PFSK-1 (cell line): ENCODE results near the gene RAB26.

Experiments
- FOXP2 ChIP-seq: optimal IDR thresholded peaks from 2 replicates; pipeline ENCODE3; 2011; ENCODE audit warnings: borderline replicate concordance, control low read depth, inconsistent platforms; ENCODE audit not compliant: insufficient read depth; ENCODE audit errors: extremely low read length, extremely low read depth
- POLR2AphosphoS5 ChIP-seq: IDR thresholded peaks from 2 replicates; pipeline ENCODE4 v1.6.1; 2012; ENCODE audit warnings: low read depth, mild to moderate bottlenecking, control low read depth, low read length, moderate library complexity
- SIN3A ChIP-seq: IDR thresholded peaks from 2 replicates; pipeline ENCODE4 v1.6.1; 2012; ENCODE audit warnings: mild to moderate bottlenecking, low read length, moderate library complexity, borderline replicate concordance; ENCODE audit not compliant: insufficient read depth
- TAF1 ChIP-seq: IDR thresholded peaks from 2 replicates; pipeline ENCODE4 v1.6.1; 2012; ENCODE audit warnings: low read length, control low read depth, borderline replicate concordance; ENCODE audit not compliant: insufficient read depth
- TF ChIP-seq, protein P1 (sequence below), 2 experiments: IDR thresholded peaks; 2 replicates each; pipeline versions ENCODE4 v1.6.1 to v1.8.0; 2011 to 2012; ENCODE audit warnings: low read depth in 2 of 2, low read length in 2 of 2, control low read depth in 1 of 2, inconsistent platforms in 1 of 2, mild to moderate bottlenecking in 1 of 2, moderate library complexity in 1 of 2; ENCODE audit not compliant: insufficient read depth in 1 of 2

Gene RAB26

DNA sequence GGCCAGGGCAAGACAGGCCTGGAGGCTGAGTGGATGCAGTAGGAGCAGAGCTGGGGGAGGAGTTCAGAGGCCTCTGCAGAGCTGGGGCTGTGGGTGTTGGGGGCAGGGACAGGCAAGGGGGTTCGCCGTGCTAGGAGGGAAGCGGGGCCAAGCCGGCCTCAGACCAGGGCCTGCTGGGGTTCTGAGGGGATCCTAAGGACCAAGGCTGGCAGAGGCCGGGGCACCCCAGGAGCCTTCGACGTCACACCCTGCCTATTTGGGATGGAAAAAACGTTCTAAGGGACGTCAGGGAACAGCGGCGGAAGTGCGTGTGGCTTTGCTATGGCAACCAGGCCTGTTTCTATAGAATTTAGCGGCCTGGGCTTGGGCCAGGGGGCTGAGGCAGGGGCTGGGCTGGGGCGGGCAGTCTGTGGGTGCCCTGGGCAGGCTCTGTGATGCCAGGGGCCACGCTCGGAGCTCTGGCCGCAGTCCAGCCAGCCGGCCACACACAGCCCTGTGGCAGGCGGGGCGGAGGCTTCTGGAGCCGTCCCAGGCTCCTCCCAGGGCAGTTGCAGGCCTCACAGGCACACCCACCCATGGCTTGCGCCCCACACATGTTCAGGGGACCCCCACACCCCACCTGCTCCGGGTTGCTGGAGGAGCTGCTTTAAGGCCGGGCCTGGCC is 10.9 kb downstream of the RAB26 start:
- TF ChIP-seq POLR2AphosphoS5 (no peak), FOXP2 (no peak), SIN3A (no peak), TAF1 (no peak)
- TF ChIP-seq, protein P1, sequence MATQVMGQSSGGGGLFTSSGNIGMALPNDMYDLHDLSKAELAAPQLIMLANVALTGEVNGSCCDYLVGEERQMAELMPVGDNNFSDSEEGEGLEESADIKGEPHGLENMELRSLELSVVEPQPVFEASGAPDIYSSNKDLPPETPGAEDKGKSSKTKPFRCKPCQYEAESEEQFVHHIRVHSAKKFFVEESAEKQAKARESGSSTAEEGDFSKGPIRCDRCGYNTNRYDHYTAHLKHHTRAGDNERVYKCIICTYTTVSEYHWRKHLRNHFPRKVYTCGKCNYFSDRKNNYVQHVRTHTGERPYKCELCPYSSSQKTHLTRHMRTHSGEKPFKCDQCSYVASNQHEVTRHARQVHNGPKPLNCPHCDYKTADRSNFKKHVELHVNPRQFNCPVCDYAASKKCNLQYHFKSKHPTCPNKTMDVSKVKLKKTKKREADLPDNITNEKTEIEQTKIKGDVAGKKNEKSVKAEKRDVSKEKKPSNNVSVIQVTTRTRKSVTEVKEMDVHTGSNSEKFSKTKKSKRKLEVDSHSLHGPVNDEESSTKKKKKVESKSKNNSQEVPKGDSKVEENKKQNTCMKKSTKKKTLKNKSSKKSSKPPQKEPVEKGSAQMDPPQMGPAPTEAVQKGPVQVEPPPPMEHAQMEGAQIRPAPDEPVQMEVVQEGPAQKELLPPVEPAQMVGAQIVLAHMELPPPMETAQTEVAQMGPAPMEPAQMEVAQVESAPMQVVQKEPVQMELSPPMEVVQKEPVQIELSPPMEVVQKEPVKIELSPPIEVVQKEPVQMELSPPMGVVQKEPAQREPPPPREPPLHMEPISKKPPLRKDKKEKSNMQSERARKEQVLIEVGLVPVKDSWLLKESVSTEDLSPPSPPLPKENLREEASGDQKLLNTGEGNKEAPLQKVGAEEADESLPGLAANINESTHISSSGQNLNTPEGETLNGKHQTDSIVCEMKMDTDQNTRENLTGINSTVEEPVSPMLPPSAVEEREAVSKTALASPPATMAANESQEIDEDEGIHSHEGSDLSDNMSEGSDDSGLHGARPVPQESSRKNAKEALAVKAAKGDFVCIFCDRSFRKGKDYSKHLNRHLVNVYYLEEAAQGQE (IDR thresholded peaks at IDR 0.05; ENCODE audit: insufficient read depth in 1 of 2, low read depth in 2 of 2, low read length in 2 of 2), result no peak

DNA sequence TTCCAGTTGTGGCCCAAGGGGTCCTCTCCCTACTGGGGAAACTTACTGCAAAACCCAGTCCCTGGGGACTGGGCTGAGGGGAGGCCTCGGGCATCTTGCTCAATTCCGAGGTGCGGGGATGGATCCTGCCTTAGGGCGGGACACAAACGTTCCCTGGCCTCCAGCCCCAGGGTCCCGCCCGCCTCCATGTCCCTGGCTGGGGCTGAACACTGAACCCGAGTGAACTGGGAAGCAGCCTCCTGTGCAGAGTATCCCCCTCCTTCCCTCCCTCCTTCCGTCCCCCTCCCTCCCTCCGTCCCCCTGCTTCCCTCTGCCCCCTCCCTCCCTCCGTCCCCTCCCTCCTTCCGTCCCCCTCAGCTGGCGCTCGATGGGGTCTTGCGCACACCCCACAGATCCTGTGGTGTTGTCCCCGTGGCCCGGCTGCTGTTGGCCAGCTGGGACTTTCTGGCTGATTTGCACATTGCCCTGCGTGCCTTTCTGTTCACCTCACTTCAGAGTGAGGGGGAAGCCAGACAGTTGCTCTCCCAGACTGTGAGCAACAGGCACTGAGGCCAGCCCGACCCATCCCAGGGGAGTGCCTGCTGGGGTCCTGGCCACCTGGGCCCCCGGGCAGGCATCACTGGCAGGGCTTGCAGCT is 12.6 kb downstream of the RAB26 start:
- TF ChIP-seq, protein P1 (IDR thresholded peaks at IDR 0.05; ENCODE audit: insufficient read depth in 1 of 2, low read depth in 2 of 2, low read length in 2 of 2), result no peak
- TF ChIP-seq TAF1 (no peak), FOXP2 (no peak), POLR2AphosphoS5 (no peak), SIN3A (no peak)

DNA sequence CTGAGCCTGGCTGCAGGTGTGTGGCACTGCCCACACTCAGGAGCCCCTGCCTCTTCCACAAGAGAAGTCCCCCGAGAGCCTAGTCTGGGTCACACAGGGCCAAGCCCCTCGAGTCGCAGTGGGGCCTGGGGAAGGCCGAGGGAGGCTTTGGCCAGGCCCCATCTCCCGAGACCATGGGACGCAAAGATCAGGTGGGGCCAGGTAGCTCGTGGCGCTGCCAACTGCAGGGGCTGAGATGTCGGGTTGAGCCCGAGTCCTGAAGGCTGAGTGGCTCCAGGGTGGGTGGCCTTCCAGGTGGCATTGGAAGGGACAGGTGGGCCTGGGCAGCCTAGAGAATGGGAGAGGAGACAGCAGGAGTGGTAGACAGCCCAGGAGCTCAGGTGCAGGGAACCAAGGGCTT is 13.5 kb downstream of the RAB26 start:
- TF ChIP-seq, protein P1 (IDR thresholded peaks at IDR 0.05; ENCODE audit: insufficient read depth in 1 of 2, low read depth in 2 of 2, low read length in 2 of 2), result no peak
- TF ChIP-seq POLR2AphosphoS5, result no peak
- TF ChIP-seq SIN3A, result no peak
- no peak for TF ChIP-seq TAF1

DNA sequence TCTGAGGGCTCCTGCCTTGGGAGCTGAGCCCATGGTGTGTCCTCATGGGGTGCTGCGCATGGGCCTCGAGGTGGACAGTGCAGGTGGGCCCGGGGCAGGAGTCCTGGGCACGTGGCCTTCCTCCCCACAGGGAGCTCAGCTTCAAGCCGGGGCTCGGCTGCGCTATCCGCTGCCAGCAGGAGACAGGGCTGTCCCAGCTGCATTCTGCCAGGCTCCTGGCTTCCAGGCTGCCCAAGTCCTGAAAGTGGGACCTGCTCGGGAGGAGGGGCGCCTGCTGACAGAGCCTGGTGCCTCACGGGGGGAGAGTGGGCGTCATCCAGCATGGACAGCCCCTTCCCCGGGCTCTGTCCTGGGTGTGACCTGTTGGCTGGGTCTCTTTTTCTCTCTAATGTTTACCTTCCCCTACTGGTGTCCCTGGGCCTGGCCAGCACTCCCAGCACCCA is 14.3 kb downstream of the RAB26 start:
- TF ChIP-seq, protein P1 (IDR thresholded peaks at IDR 0.05; ENCODE audit: insufficient read depth in 1 of 2, low read depth in 2 of 2, low read length in 2 of 2), result no peak
- TF ChIP-seq POLR2AphosphoS5 (no peak), SIN3A (no peak), TAF1 (no peak), FOXP2 (no peak)
